ENCODE data around the gene CAMKK2. TPM values are rescaled to one million over a fixed set of nuclear protein-coding genes. Genes with fewer than 3 reads are reported as not detected.
A peak's percentile ranks its signal among the peaks of the same experiment; 100 is the strongest.

The CAMKK2 gene
- total and polyA plus RNA-seq, 2 donors from 2014 or later = 16.3 to 35.6 TPM

DNA sequence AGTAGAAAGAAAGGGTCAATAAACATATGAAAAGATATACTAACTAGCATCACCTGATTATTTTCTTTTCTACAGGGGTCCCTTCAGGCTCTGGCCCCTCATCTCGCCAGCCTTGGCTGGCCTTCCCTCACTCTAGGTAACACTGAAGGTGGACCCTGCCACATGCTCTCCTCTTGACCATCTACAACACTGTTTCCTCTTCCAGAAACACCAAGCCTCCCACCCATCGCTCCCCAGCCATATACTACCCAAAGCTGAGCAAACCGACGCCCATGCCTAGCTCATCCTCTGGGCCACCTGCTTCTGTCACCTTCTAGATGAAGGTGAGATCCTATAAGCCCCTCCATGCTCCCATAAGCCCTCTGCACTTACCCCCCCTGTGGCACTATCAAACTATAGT is 40.9 kb upstream of the CAMKK2 start:
- Histone ChIP-seq H3K27ac (ENCODE audit: low read depth in 2 of 2, low read length in 2 of 2) (no peak overlapping the region), H3K9ac (ENCODE audit: low read length in 3 of 3) (no peak overlapping the region), H3K9me3 (ENCODE audit: control insufficient read depth in 2 of 3, insufficient read depth in 1 of 3, low read length in 3 of 3) (no peaks in the 10 kb centered on the region), H3K36me3 (ENCODE audit: control insufficient read depth in 2 of 3, insufficient read depth in 3 of 3, low read length in 3 of 3) (peaks cover 3 to 19% (median 11%) of the 10 kb centered on the region in 3 donors), H3K4me1 (ENCODE audit: control insufficient read depth in 2 of 3, insufficient read depth in 2 of 3, low read depth in 1 of 3, low read length in 3 of 3) (no peaks in the 10 kb centered on the region), H3K27me3 (ENCODE audit: control insufficient read depth, insufficient read depth, low read length) (no peaks in the 10 kb centered on the region), H3K4me3 (ENCODE audit: low read length in 3 of 3) (no peak overlapping the region)
- intact Hi-C loops (cut with DNase I) = loop anchor here (10.0 kb wide), 1 partner anchor 107 kb away; no protein-coding TSS in a partner anchor
- DNase-seq (no peak), FAIRE-seq (no peak)
- TF ChIP-seq, protein P1, sequence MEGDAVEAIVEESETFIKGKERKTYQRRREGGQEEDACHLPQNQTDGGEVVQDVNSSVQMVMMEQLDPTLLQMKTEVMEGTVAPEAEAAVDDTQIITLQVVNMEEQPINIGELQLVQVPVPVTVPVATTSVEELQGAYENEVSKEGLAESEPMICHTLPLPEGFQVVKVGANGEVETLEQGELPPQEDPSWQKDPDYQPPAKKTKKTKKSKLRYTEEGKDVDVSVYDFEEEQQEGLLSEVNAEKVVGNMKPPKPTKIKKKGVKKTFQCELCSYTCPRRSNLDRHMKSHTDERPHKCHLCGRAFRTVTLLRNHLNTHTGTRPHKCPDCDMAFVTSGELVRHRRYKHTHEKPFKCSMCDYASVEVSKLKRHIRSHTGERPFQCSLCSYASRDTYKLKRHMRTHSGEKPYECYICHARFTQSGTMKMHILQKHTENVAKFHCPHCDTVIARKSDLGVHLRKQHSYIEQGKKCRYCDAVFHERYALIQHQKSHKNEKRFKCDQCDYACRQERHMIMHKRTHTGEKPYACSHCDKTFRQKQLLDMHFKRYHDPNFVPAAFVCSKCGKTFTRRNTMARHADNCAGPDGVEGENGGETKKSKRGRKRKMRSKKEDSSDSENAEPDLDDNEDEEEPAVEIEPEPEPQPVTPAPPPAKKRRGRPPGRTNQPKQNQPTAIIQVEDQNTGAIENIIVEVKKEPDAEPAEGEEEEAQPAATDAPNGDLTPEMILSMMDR (IDR thresholded peaks at IDR 0.05; ENCODE audit: borderline replicate concordance, extremely low read depth, insufficient read depth) = no peak

DNA sequence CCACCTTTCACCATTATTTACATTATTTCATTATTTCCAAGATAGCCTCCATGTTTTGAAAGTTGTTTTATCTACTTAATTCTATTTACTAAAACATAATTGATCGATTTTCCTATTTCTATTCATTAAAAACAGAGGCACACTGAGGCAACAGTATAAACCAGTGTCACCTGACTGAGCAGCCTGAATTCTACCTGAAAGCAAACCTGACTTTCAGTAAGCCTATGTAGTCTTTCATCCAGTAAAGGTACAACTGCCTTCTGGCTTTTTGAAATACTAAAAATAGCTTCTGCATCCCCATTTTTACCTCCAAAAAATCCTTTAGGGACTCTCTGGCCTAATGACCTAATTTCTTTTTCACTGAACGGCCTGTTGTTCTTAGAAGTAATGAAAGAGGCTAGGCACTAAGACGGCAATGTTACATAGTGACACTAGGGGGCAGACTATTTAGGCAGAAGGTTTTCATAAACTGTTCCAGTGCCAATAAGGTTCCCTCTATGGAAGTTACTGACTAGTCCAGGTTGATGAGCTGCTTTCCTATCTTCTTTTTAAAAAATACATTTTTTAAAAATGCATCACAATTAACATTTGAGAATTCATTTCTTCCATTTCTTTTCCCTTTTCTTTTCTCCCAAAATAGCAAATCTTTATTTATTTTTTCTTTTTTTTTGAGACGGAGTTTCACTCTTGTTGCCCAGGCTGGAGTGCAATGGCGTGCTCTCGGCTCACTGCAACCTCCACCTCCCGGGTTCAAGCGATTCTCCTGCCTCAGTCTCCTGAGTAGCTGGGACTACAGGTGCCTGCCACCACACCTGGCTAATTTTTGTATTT is 38.2 kb upstream of the CAMKK2 start:
- intact Hi-C loops (cut with DNase I) = loop anchor here (10.0 kb wide), 1 partner anchor 110 kb away; no protein-coding TSS in a partner anchor

DNA sequence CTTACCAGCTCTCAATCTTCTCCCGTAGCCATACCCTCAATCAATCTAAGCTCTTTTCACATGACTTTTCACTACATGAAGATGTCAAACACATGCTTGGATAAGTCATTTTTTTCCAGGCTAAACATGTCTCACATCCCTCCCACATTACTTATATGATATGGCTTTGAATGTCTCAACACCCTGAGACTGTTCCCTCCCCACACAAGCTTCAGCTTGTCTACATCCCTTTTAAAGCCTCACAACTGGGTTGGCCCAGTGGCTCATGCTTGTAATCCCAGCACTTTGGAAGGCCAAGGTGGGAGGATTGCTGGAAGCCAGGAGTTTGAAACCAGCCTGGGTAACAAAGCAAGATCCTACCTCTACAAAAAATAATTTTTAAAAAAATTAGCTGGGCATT is 37.2 kb upstream of the CAMKK2 start:
- Histone ChIP-seq H3K36me3 (ENCODE audit: control insufficient read depth in 2 of 3, insufficient read depth in 3 of 3, low read length in 3 of 3) (peaks cover 7 to 26% (median 17%) of the 10 kb centered on the region in 3 donors), H3K4me1 (ENCODE audit: control insufficient read depth in 2 of 3, insufficient read depth in 2 of 3, low read depth in 1 of 3, low read length in 3 of 3) (no peaks in the 10 kb centered on the region), H3K27ac (ENCODE audit: low read depth in 2 of 2, low read length in 2 of 2) (no peak overlapping the region), H3K27me3 (ENCODE audit: control insufficient read depth, insufficient read depth, low read length) (no peaks in the 10 kb centered on the region), H3K9me3 (ENCODE audit: control insufficient read depth in 2 of 3, insufficient read depth in 1 of 3, low read length in 3 of 3) (no peaks in the 10 kb centered on the region), H3K9ac (ENCODE audit: low read length in 3 of 3) (no peak overlapping the region), H3K4me3 (ENCODE audit: low read length in 3 of 3) (no peak overlapping the region)
- intact Hi-C loops (cut with DNase I) = loop anchor here (10.0 kb wide), 1 partner anchor 111 kb away; no protein-coding TSS in a partner anchor
- TF ChIP-seq, protein P1 (IDR thresholded peaks at IDR 0.05; ENCODE audit: borderline replicate concordance, extremely low read depth, insufficient read depth) = no peak
- FAIRE-seq = no peak
- no peak for DNase-seq

More for the DNA sequence above, 38.2 kb upstream of the CAMKK2 start:
- Histone ChIP-seq H3K4me3 (ENCODE audit: low read length in 3 of 3) (no peak overlapping the region), H3K27ac (ENCODE audit: low read depth in 2 of 2, low read length in 2 of 2) (no peak overlapping the region), H3K9ac (ENCODE audit: low read length in 3 of 3) (no peak overlapping the region), H3K4me1 (ENCODE audit: control insufficient read depth in 2 of 3, insufficient read depth in 2 of 3, low read depth in 1 of 3, low read length in 3 of 3) (no peaks in the 10 kb centered on the region), H3K36me3 (ENCODE audit: control insufficient read depth in 2 of 3, insufficient read depth in 3 of 3, low read length in 3 of 3) (peaks cover 7 to 22% (median 16%) of the 10 kb centered on the region in 3 donors), H3K9me3 (ENCODE audit: control insufficient read depth in 2 of 3, insufficient read depth in 1 of 3, low read length in 3 of 3) (no peaks in the 10 kb centered on the region), H3K27me3 (ENCODE audit: control insufficient read depth, insufficient read depth, low read length) (no peaks in the 10 kb centered on the region)
- FAIRE-seq (peak; percentile 94), DNase-seq (peak in 2 of 5 donors; percentile 69 to 74)
- TF ChIP-seq, protein P1 (IDR thresholded peaks at IDR 0.05; ENCODE audit: borderline replicate concordance, extremely low read depth, insufficient read depth) = peak; percentile 80

All from kidney (tissue), 14 donors.